ENCODE results near the gene GTF3C2. TPM values are rescaled to one million over a fixed set of nuclear protein-coding genes. Genes with fewer than 3 reads are reported as not detected.

The GTF3C2 gene
- total and polyA plus RNA-seq, 2 of the 13 experiments (the other 11 are each of a cell fraction or from before 2014, with no cell fraction given), result 77.5 to 130 TPM

DNA sequence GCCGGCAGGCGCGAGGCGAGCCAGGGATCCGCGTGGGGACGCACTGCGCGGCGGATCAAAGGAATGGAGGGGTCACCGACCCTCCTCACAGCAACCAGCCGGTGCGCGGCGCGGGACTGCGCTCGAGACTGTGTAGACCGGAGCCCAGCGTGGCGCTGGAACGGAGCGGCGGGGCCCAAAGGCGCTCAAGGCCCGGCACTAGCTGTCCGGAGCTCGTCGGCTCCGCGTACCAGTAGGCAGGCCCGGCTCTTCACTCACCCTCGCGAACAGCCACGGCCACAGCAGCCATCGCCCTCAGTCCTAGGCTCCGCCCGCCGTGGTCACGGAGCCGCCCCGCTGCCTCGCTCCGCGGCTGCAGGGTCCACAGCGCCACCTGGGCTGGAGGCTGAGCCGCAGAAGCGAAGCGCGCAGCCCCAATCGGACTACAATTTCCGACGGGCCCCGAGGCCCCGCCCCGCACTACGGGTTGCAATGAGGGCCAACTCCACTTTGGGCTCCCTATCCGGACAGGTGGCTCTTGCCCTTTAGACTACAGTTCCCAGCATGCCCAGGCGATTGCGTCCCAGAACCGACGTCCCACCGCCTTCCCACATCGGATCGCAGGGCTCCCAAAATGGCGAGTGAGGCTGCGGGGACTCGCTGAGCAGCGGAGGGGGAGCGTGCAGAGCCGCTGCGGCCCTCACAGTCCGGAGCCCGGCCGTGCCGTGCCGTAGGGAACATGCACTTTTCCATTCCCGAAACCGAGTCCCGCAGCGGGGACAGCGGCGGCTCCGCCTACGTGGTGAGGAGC, 13.7 kb upstream of the GTF3C2 start, which contains the start of the genes EIF2B4 and SNX17 (continued):
- TF ChIP-seq PRDM10 (CRISPR knock-in tag; IDR thresholded peaks at IDR 0.05; ENCODE audit: low read depth) (peak; percentile 91), ZNF225 (CRISPR knock-in tag; IDR thresholded peaks at IDR 0.05) (peak; percentile 94), ZNF234 (CRISPR knock-in tag; conservative IDR thresholded peaks at IDR 0.05) (no peak; the same call in 1 of the 2 replicates), ZNF605 (CRISPR knock-in tag; IDR thresholded peaks at IDR 0.05) (peak; percentile 81), HMGA1 (CRISPR knock-in tag; conservative IDR thresholded peaks at IDR 0.05) (no peak), ZBTB25 (CRISPR knock-in tag; IDR thresholded peaks at IDR 0.05) (peak; percentile 87; the same call in 1 of the 2 replicates), MAZ (IDR thresholded peaks at IDR 0.05; ENCODE audit: borderline replicate concordance, low read depth, low read length) (peak; percentile 92), MAZ (CRISPR knock-in tag; IDR thresholded peaks at IDR 0.05; ENCODE audit: low read depth) (peak; percentile 98), PPARG (CRISPR knock-in tag; conservative IDR thresholded peaks at IDR 0.05) (peak; percentile 69), RELA (CRISPR knock-in tag; IDR thresholded peaks at IDR 0.05) (peak; percentile 79), ZNF30 (CRISPR knock-in tag; IDR thresholded peaks at IDR 0.05) (peak; percentile 73; the same call in 1 of the 2 replicates), ZNF709 (CRISPR knock-in tag; IDR thresholded peaks at IDR 0.05) (peak; percentile 90), ZNF431 (CRISPR knock-in tag; IDR thresholded peaks at IDR 0.05; ENCODE audit: borderline replicate concordance, low read depth) (peak; percentile 90; the same call in 1 of the 2 replicates), ZFP1 (CRISPR knock-in tag; IDR thresholded peaks at IDR 0.05) (peak; percentile 97), TGIF2 (CRISPR knock-in tag; IDR thresholded peaks at IDR 0.05) (peak; percentile 52), TEAD3 (CRISPR knock-in tag; optimal IDR thresholded peaks at IDR 0.05; ENCODE audit: borderline replicate concordance) (peak; percentile 87), ZIK1 (CRISPR knock-in tag; IDR thresholded peaks at IDR 0.05; ENCODE audit: borderline replicate concordance, low read depth) (peak; percentile 78), ZNF121 (CRISPR knock-in tag; IDR thresholded peaks at IDR 0.05) (peak; percentile 90), ZNF672 (CRISPR knock-in tag; IDR thresholded peaks at IDR 0.05) (peak; percentile 67; the same call in 1 of the 2 replicates), ZNF670 (CRISPR knock-in tag; IDR thresholded peaks at IDR 0.05; ENCODE audit: borderline replicate concordance) (peak; percentile 97; the same call in 1 of the 2 replicates), HOXA5 (CRISPR knock-in tag; IDR thresholded peaks at IDR 0.05) (peak; percentile 96), SNRNP70 (IDR thresholded peaks at IDR 0.05; ENCODE audit: low read depth, low read length) (no peak), ZNF333 (CRISPR knock-in tag; IDR thresholded peaks at IDR 0.05; ENCODE audit: borderline replicate concordance) (peak; percentile 93), ZKSCAN8 (CRISPR knock-in tag; IDR thresholded peaks at IDR 0.05; ENCODE audit: borderline replicate concordance) (peak; percentile 87; the same call in 1 of the 2 replicates), GATAD1 (CRISPR knock-in tag; IDR thresholded peaks at IDR 0.05) (peak; percentile 95)
- TF ChIP-seq, protein P1, sequence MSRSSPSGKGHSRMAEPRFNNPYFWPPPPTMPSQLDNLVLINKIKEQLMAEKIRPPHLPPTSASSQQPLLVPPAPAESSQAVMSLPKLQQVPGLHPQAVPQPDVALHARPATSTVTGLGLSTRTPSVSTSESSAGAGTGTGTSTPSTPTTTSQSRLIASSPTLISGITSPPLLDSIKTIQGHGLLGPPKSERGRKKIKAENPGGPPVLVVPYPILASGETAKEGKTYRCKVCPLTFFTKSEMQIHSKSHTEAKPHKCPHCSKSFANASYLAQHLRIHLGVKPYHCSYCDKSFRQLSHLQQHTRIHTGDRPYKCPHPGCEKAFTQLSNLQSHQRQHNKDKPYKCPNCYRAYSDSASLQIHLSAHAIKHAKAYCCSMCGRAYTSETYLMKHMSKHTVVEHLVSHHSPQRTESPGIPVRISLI (CRISPR knock-in tag; IDR thresholded peaks at IDR 0.05; ENCODE audit: borderline replicate concordance), result peak; percentile 55; the same call in 1 of the 2 replicates
